ENCODE measurements around the gene ABT1.

- TF ChIP-seq, protein P1, sequence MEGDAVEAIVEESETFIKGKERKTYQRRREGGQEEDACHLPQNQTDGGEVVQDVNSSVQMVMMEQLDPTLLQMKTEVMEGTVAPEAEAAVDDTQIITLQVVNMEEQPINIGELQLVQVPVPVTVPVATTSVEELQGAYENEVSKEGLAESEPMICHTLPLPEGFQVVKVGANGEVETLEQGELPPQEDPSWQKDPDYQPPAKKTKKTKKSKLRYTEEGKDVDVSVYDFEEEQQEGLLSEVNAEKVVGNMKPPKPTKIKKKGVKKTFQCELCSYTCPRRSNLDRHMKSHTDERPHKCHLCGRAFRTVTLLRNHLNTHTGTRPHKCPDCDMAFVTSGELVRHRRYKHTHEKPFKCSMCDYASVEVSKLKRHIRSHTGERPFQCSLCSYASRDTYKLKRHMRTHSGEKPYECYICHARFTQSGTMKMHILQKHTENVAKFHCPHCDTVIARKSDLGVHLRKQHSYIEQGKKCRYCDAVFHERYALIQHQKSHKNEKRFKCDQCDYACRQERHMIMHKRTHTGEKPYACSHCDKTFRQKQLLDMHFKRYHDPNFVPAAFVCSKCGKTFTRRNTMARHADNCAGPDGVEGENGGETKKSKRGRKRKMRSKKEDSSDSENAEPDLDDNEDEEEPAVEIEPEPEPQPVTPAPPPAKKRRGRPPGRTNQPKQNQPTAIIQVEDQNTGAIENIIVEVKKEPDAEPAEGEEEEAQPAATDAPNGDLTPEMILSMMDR (IDR thresholded peaks at IDR 0.05) = no peak
- TF ChIP-seq POLR2A (IDR thresholded peaks at IDR 0.05; ENCODE audit: low read depth) (no peak), POLR2AphosphoS5 (IDR thresholded peaks at IDR 0.05) (no peak), EP300 (IDR thresholded peaks at IDR 0.05) (no peak)
Observed at GRCh38 chr6:26611599-26611998, 14.8 kb downstream of the ABT1 start.
